Measurements from ENCODE around the gene FOXP1.

GRCh38 chr3:71570546-71570945, 13.0 kb downstream of the FOXP1 start:
- TF ChIP-seq CTCF (IDR thresholded peaks at IDR 0.05 in 4 of 5, conservative IDR thresholded peaks at IDR 0.05 in 1 of 5), result no peak
- TF ChIP-seq POLR2A (IDR thresholded peaks at IDR 0.05), result no peak
